GM19395 (cell line): ENCODE measurements around the gene NUDT16.

Experiments used
- ATAC-seq: cut with Tn5 transposase; IDR thresholded peaks from one replicate; pipeline ENCODE4 v1.9.1; 2021; ENCODE audit warnings: mild to moderate bottlenecking, moderate library complexity; ENCODE audit not compliant: unreplicated experiment

Gene NUDT16

GRCh38 chr3:131435000-131435399 lies 53.4 kb downstream of the NUDT16 start:
- ATAC-seq, result no peak
